HG02642 (cell line): ENCODE data around the gene FYN.
A peak's percentile ranks its signal among the peaks of the same experiment; 100 is the strongest.

Experiments used
- ATAC-seq: cut with Tn5 transposase; IDR thresholded peaks from one replicate; pipeline ENCODE4 v1.9.1; 2021; ENCODE audit warnings: mild to moderate bottlenecking; ENCODE audit not compliant: unreplicated experiment, poor library complexity

The FYN gene

DNA sequence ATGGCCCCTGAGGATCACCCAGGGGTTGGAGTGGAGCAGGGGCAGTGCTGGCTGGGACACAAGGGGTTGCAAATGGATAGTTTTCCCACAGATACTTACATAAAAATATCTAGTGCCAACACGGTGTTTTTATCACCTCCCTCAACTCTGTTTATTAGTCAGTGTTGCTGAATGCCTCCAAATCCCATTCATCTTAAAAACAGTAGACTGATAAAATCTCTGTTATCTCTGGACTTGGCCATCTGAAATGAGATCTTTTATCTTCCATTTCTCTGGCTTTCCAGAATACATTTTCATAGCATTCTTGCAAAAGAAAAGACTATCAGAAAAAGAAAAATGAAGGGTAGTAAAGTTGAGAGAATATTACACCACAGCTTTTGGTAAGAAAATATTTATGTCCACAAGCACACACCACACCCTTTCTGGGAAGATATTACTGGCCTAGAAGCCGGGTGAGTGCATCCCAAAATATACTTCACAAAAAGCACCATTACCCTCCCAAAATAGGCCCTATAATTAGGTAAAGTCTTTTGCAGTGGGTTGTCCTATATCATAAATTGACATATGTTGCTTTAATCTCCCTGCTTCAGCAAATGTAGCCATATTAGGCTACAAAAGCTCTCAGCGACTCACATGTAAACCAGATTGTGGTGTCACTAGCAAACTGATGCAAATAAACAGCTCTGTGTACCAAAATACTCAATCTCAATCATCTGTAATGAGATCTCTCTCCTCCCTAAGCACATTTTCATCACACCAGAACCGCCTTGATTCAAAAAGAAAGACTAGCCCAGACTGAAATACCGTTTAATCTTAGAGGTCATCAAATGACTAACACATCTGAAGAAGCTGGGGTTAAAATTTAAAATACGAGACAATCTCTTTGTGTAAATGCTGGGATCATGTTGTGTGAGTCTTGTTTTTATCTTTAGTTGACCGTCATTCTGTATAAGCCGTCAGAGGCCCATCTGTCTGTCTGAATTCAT is 96.7 kb downstream of the FYN start:
- ATAC-seq: no peak

- ATAC-seq: no peak
Measured at GRCh38 chr6:111775145-111775922, 97.9 kb downstream of the FYN start.

DNA sequence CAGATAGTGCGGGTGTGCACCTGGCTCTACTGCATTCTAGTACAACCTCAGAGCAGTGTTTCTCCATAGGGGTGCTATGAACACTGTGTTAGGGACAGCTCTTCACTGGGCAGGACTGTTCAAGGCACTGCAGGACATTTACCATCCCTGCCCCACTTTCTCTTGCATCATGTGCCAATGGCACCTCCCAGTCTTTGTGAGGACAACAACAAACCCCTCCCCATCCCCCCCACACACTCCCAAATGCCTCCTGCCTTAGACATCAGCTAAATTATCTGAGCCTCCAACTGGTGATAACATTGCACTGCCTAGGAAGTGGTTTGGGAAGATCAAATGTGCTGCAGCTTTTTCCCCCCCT is 98.9 kb downstream of the FYN start:
- ATAC-seq: no peak

GRCh38 chr6:111773501-111774345 is 99.5 kb downstream of the FYN start:
- ATAC-seq: no peak

DNA sequence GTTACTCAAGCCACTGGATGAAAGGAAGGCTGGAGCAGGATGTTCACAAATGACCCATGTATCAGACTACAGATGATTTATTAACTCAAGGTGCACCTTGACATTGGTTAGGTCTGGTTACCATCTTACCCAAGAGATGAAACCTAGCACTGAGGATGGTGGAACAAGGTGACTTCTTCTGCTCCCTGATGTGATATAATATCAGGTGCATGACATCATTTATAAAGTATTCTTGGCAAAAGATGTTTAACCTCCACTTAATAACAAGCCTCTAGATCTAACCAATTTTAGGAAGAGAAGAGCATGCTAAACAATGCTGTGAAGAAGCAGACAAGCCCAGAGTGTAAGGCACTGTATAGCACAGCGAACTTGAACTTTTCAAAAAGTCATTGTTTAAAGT is 100.9 kb downstream of the FYN start:
- ATAC-seq: no peak

GRCh38 chr6:111771629-111772028 is 101.6 kb downstream of the FYN start:
- no peak for ATAC-seq

DNA sequence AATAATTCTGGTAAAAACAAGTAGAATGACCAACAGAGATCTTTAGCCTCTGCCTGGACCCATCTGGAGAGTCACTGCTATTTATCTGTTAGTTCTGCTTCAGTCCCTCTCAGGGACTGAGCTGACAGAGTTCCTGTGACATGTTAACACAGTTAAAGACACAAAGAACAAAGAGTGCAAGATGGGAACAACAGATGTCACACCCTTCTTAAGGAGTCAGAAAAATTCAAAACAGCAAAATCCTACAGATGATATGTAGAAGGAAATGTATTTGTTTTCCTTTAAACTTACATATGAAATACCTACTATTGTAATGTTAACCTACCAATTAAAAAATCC is 102.2 kb downstream of the FYN start:
- no peak for ATAC-seq

DNA sequence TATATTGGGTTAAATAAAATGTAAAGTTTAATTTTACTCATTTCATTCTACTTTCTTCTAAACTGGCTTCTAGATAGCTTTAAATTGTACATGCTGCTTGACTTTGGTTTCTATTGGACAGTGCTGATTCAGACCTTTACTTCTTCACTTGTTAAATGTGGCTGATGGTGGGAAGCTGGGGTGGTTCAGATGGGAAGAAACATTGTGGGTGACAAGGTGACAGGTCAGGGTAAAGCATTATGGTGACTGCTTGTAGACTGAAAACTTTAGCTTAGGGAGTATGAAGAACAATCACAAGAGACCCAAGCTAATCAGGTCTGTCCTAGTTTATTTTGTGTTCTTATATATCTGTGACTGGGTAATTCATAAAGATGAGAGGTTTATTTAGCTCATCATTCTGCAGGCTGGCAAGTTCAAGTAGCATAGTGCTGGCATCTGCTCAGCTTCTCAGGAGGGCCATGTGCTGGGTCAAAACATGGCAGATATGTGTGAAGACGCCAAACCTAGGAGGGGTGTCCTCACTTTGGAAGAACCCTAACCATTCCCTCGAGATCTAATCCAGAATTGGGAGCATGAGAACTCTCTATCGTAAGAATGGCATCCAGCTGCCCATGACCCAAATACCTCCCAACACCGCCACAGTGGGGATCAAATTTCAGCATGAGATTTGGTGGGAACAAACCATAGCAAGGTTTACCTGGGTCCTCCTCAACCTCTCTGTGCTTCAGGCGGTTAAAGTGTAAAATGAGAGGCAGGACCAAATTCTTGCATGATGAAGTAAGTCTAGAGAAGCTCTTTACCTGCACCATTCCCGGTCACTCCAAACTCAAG is 102.8 kb downstream of the FYN start:
- ATAC-seq: no peak

DNA sequence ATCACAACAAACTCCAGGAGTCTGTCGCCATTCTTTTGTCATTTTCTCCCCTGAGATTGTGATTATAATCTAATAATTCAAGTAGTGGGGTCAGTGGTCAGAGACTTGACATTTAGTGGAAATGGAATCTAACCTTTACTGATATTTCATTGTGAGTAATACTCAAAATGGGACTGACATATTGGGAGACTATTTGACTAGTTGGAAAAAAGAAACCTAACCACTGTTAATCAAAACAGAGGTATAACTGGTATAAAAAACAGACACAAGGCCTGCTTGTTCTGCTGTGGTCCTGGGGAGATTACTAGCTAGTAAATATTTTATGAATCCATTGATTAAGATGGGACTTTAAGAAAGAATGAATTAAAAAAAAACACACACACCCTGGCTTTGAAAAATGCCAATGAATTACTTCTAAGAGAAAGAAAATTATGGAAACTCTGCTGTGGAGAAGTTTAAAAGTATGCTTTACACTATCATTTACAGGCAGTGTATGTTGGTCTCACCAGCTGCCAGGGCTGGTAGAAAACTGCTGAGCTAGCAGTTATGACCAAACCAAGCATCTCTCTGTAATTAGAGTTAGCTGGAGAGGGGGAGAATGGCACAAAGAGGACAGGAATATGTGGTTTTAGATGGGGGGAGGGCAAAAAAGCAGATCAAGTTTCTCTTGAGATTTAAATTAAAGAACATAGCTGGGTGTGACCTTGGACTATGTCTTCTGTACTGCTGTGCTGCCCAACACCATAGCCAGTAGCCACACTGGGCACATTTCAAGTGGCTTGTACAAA is 103.7 kb downstream of the FYN start:
- ATAC-seq: no peak

DNA sequence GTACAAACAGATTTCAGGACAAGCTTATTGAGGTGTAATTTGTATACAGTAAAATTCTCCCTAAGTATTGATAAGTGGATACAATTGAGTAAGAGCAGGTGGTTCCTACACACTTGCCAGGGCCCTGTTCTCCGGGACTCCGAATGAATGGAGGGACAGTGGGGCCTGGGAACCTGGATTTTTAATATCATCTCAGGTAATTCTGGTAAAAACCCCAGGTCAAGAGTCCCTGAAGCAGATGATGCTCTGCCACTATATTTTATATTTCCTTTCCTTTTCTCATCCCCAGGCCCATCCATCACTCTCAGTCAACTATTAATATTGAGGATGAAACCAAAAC is 104.9 kb downstream of the FYN start:
- ATAC-seq: no peak

DNA sequence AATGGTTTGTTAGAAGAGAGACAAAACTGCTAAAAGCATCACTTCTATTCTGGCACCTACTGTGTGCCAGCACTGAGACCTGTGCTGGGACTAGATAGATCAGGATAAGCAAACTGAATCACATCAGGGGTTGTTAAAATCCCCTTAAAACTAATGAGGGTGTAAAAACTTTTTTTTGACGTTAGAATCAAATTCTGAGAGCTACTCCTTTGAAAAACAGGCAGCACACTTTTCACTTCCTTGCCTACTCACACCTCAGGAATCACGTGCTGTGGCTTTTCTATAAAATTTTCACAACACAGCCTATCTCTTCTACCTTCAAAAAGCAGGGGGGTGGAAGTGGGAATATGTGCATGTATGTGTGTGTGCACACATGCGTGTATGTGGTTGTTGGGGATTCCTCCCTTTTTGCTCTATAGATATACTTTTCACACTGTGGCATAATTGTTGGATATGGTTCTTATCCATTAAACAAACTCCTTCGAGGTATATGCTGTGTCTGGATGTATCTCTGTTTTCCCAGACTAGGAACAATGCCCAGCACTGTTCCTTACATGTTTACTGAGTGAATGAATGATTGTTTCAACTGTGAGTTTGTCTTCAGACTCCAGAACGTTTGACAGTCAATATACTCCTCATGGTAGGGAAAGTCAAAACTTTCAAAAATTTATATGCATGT is 105.4 kb downstream of the FYN start:
- ATAC-seq: no peak

- no peak for ATAC-seq
Measured at GRCh38 chr6:111766201-111766857, 106.9 kb downstream of the FYN start.

DNA sequence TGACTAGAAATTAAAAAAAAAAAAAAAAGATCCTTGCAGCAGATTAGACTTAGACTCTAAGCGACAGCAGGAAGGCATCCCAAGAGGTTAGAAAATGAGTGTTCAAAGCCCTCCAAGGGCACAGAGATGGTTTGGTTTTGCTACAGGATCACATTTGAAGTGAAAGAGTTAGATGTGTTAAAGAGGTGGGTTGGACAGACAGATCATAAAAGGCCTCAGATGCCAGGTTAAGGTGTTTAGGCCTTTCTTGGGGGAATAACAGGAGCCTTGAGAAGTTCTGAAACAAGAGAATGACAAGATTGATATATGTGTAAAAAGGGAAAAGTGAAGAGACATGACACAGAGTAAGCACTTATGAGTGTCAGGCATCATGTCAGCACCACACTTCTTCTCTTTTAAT is 107.5 kb downstream of the FYN start:
- ATAC-seq: no peak

GRCh38 chr6:111764238-111765175 is 108.7 kb downstream of the FYN start:
- ATAC-seq: peak; percentile 82

DNA sequence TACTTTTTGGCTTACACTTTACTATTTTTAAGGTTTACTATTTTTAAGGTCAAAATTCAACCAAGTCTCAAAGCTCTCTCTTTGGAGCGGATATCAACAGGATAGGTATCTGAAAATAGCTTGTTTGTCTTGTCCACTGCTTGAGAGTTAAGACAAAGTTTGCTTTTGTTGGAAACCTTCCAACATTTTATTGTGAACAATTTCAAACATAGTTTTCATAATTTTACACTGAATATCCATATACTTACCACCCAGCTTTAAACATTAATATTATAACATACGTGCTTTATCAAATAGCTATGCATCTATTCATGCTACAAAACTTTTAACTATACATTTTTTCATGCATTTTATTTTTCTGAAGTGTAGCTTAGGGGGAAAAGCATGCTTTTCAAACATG is 109.9 kb downstream of the FYN start:
- ATAC-seq: no peak

DNA sequence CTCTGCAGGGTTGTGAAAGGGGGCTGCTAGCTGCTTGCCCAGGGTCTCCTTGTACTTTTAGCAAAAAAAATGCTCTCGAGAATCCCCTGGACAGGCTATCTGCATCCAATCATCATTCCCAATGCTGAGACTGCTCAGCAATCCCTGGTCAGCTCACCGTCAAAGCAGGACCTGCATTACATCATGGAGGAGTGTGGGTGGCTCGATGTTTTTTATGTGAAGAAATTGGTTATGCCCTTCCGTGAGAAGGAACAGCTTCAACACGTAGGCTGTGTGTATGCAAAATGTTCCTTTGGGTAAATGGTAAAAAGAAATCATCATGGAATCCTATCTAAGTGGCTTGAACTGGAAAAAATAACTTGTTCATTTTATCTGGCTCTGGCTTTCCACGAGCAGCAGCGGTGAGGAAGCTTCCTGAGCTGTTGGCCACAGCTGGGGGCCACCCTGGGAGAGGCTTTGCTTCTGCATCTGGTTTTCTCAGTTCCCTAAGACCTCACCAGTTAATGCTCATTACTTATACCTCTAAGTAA is 111.4 kb downstream of the FYN start:
- ATAC-seq: peak; percentile 44

- ATAC-seq: no peak
Measured at GRCh38 chr6:111761212-111761611, 112.0 kb downstream of the FYN start.
